Measurements from ENCODE around the gene CORO2A. TPM values are rescaled to one million over a fixed set of nuclear protein-coding genes. Genes with fewer than 3 reads are reported as not detected.

The CORO2A gene
- total and polyA plus RNA-seq, 10 of the 15 experiments (the other 5 are each of a cell fraction or from before 2014, with no cell fraction given): 1.0 to 5.3 (median 3.5) TPM

DNA sequence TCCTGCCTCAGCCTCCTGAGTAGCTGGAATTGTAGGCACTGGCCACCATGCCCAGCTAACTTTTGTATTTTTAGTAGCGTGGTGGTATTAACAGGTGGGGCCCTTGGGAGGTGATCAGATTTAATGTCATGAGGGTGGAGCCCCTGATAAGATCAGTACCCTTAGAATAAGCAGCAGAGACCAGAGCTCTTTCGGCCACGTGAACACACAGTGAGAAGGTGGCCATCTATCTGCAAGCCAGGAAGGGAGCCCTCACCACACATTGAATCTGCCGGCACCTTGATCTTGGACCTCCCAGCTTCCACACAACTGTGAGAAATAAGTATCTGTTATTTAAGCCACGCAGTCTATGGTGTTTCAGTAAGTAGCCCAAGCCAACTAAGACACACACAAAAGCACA is 40.5 kb upstream of the CORO2A start:
- no peaks in the 10 kb centered on the region for H3K36me3 ChIP-seq (ENCODE audit: control insufficient read depth in 2 of 2, insufficient read depth in 2 of 2, low read length in 1 of 2)
- ChIA-PET SMC1A (ENCODE audit: uncharacterized antibody, unreplicated experiment) (no interaction called here), CTCF (interaction anchor here (1.0 kb wide), 1 partner anchor 9 kb away, joined by 3 read pairs; no protein-coding TSS in a partner anchor)

DNA sequence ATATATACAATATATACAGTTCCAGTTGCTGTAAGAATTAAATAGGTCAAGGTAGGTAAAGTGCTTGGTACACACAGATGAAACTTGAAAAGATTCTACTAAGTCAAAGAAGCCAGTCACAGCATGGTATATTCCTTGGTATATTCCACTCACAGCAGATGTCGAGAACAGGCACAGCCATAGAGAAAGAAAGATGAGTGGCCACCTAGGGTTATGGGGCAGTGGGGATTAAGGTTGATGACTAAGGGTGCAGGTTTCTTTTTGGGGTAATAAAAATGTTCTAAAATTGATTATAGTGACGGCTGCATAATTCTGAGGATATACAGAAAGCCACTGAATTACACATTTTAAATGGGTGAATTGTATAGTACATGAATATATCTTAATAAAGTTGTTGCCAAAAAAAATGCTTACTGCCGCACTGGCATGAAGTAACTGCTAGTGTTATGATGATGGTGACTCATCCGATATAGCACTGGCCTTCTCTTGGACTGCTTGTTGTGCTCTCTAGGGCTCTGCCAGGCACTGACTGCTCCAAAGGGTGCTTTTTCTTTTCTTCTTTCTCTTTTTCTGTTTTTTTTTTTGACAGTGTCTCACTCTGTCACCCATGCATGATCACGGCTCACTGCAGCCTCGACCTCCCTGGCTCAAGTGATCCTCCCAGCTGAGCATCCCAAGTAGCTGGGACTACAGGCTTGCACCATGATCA is 39.5 kb upstream of the CORO2A start:
- BruUV-seq (replicated peaks): no TSS peak
- CTCF ChIA-PET: no interaction called here
- no peak overlapping the region for H3K4me2 ChIP-seq (ENCODE audit: control insufficient read depth, insufficient read depth)

More for the DNA sequence above, 40.5 kb upstream of the CORO2A start:
- Histone ChIP-seq H2AFZ (ENCODE audit: control insufficient read depth, low read depth, low read length) (no peak overlapping the region), H3K27ac (ENCODE audit: control insufficient read depth, insufficient read depth) (no peak overlapping the region), H4K20me1 (ENCODE audit: control insufficient read depth, insufficient read depth) (no peaks in the 10 kb centered on the region), H3K4me2 (ENCODE audit: control insufficient read depth, insufficient read depth) (no peak overlapping the region), H3K9ac (ENCODE audit: control insufficient read depth, insufficient read depth, low read length) (no peak overlapping the region), H3K9me3 (replicated peaks; ENCODE audit: control insufficient read depth, insufficient read depth, low read length) (no peaks in the 10 kb centered on the region), H3K4me1 (ENCODE audit: control insufficient read depth, insufficient read depth, low read length) (peaks cover 7% of the 10 kb centered on the region; the same call in 1 of the 2 replicates), H3K4me3 (no peak overlapping the region), H3K79me2 (ENCODE audit: control insufficient read depth, insufficient read depth, low read length) (no peaks in the 10 kb centered on the region), H3K27me3 (replicated peaks in 1 of 2; ENCODE audit: control insufficient read depth in 2 of 2, insufficient read depth in 2 of 2, low read length in 1 of 2) (no peaks in the 10 kb centered on the region)
- in situ Hi-C loops (cut with MboI) (no loop called here), intact Hi-C loops (cut with micrococcal nuclease; ENCODE audit: unreplicated experiment) (no loop called here)
- WGBS (ENCODE audit: insufficient coverage, insufficient replicate concordance, low lambda C conversion rate, missing lambda C conversion rate): 66% methylated on average over 5 of the region's 5 CpGs
- POLR2A ChIA-PET: no interaction called here
- RAD21 ChIA-PET (ENCODE audit: unreplicated experiment): no interaction called here
- TF ChIP-seq MXI1 (IDR thresholded peaks at IDR 0.05; ENCODE audit: low read depth, low read length): no peak
- TF ChIP-seq STAT1 (conservative IDR thresholded peaks at IDR 0.05): no peak
- FAIRE-seq (no peak), ATAC-seq (no peak), DNase-seq (ENCODE audit: low read depth, low spot score) (no peak)
- BruUV-seq (replicated peaks): no TSS peak

More for the DNA sequence above, 39.5 kb upstream of the CORO2A start:
- no peak for FAIRE-seq
- ATAC-seq: no peak
- SMC1A ChIA-PET (ENCODE audit: uncharacterized antibody, unreplicated experiment): interaction anchor here (0.6 kb wide), 1 partner anchor 44 kb away, joined by 3 read pairs; no protein-coding TSS in a partner anchor
- no peaks in the 10 kb centered on the region for H3K27me3 ChIP-seq (replicated peaks in 1 of 2; ENCODE audit: control insufficient read depth in 2 of 2, insufficient read depth in 2 of 2, low read length in 1 of 2)
- no peaks in the 10 kb centered on the region for H4K20me1 ChIP-seq (ENCODE audit: control insufficient read depth, insufficient read depth)
- no peaks in the 10 kb centered on the region for H3K79me2 ChIP-seq (ENCODE audit: control insufficient read depth, insufficient read depth, low read length)
- H3K9me3 ChIP-seq (replicated peaks; ENCODE audit: control insufficient read depth, insufficient read depth, low read length): no peaks in the 10 kb centered on the region
- no peak overlapping the region for H3K27ac ChIP-seq (ENCODE audit: control insufficient read depth, insufficient read depth)
- no peak overlapping the region for H3K4me3 ChIP-seq
- in situ Hi-C loops (cut with MboI) (no loop called here), intact Hi-C loops (cut with micrococcal nuclease; ENCODE audit: unreplicated experiment) (no loop called here)
- 66% methylated on average over 5 of the region's 6 CpGs for WGBS (ENCODE audit: insufficient coverage, insufficient replicate concordance, low lambda C conversion rate, missing lambda C conversion rate)
- RAD21 ChIA-PET (ENCODE audit: unreplicated experiment): interaction anchor here (0.6 kb wide), 1 partner anchor 178 kb away, joined by 4 read pairs; no protein-coding TSS in a partner anchor
- POLR2A ChIA-PET: interaction anchor here (0.6 kb wide), 3 partner anchors 186 to 306 kb away, joined by 3 to 5 read pairs (median 4); no protein-coding TSS in a partner anchor
- no peak for TF ChIP-seq YBX1 (IDR thresholded peaks at IDR 0.05)
- no peak for TF ChIP-seq GATAD2B (conservative IDR thresholded peaks at IDR 0.05; ENCODE audit: low read depth)
- TF ChIP-seq SIN3A (IDR thresholded peaks at IDR 0.05; ENCODE audit: low read depth, low read length): no peak
- TF ChIP-seq, protein P1, sequence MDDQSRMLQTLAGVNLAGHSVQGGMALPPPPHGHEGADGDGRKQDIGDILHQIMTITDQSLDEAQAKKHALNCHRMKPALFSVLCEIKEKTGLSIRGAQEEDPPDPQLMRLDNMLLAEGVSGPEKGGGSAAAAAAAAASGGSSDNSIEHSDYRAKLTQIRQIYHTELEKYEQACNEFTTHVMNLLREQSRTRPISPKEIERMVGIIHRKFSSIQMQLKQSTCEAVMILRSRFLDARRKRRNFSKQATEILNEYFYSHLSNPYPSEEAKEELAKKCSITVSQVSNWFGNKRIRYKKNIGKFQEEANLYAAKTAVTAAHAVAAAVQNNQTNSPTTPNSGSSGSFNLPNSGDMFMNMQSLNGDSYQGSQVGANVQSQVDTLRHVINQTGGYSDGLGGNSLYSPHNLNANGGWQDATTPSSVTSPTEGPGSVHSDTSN (IDR thresholded peaks at IDR 0.05; ENCODE audit: insufficient replicate concordance, low read depth, low read length): no peak
- TF ChIP-seq CHD2 (IDR thresholded peaks at IDR 0.05; ENCODE audit: borderline replicate concordance, low read depth, low read length): no peak
- TF ChIP-seq, protein P2, sequence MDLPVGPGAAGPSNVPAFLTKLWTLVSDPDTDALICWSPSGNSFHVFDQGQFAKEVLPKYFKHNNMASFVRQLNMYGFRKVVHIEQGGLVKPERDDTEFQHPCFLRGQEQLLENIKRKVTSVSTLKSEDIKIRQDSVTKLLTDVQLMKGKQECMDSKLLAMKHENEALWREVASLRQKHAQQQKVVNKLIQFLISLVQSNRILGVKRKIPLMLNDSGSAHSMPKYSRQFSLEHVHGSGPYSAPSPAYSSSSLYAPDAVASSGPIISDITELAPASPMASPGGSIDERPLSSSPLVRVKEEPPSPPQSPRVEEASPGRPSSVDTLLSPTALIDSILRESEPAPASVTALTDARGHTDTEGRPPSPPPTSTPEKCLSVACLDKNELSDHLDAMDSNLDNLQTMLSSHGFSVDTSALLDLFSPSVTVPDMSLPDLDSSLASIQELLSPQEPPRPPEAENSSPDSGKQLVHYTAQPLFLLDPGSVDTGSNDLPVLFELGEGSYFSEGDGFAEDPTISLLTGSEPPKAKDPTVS (IDR thresholded peaks at IDR 0.05; ENCODE audit: low read depth, low read length): no peak
- no peak overlapping the region for H3K9ac ChIP-seq (ENCODE audit: control insufficient read depth, insufficient read depth, low read length)
- DNase-seq (ENCODE audit: low read depth, low spot score): no peak
- H3K36me3 ChIP-seq (ENCODE audit: control insufficient read depth in 2 of 2, insufficient read depth in 2 of 2, low read length in 1 of 2): no peaks in the 10 kb centered on the region
- no peak overlapping the region for H2AFZ ChIP-seq (ENCODE audit: control insufficient read depth, low read depth, low read length)
- H3K4me1 ChIP-seq (ENCODE audit: control insufficient read depth, insufficient read depth, low read length): peaks cover 7% of the 10 kb centered on the region; the same call in 1 of the 2 replicates
